Activated CD4-positive, CD25-positive, alpha-beta regulatory T cell treated with anti-CD3 and anti-CD28 coated beads, Interleukin-2, amount 50 U/mL, for 72 hours (primary cell): Measurements from ENCODE around the gene OR2T27.
"Not testable (repeated sequence)": the region's sequence is repeated elsewhere in the genome, so short reads cannot be mapped to it uniquely, and the experiment has no call there.

Source experiments
- DNase-seq: peaks from one replicate; pipeline ENCODE4 v3.0.0; 2021

Gene OR2T27

GRCh38 chr1:248655354-248655753 is at the start of gene OR2T27:
OR2T27 (minus strand) TSS chr1:248655528; CDS start chr1:248650884, 4,644 bp downstream.
- DNase-seq = not testable (repeated sequence)

GRCh38 chr1:248704606-248705005 is 49.3 kb upstream of the OR2T27 start:
- DNase-seq = no peak

- no peak for DNase-seq
Observed at GRCh38 chr1:248703674-248704073, 48.3 kb upstream of the OR2T27 start.

- DNase-seq = no peak
Observed at GRCh38 chr1:248702714-248703113, 47.4 kb upstream of the OR2T27 start, which contains the start of gene OR14I1. OR14I1 (minus strand) TSS chr1:248702766.

- DNase-seq = no peak
Observed at GRCh38 chr1:248699099-248699498, 43.8 kb upstream of the OR2T27 start.

- DNase-seq = no peak
Observed at GRCh38 chr1:248697907-248698306, 42.6 kb upstream of the OR2T27 start.

- DNase-seq = no peak
Observed at GRCh38 chr1:248696774-248697173, 41.4 kb upstream of the OR2T27 start.

- no peak for DNase-seq
Observed at GRCh38 chr1:248696261-248696660, 40.9 kb upstream of the OR2T27 start.

- DNase-seq = no peak
Observed at GRCh38 chr1:248695451-248696132, 40.3 kb upstream of the OR2T27 start.

- no peak for DNase-seq
Observed at GRCh38 chr1:248691567-248692155, 36.3 kb upstream of the OR2T27 start.

- no peak for DNase-seq
Observed at GRCh38 chr1:248688527-248689298, 33.4 kb upstream of the OR2T27 start.

GRCh38 chr1:248686815-248687214 is 31.5 kb upstream of the OR2T27 start:
- DNase-seq = no peak

- no peak for DNase-seq
Observed at GRCh38 chr1:248681651-248682050, 26.3 kb upstream of the OR2T27 start.

GRCh38 chr1:248670003-248670402 is 14.7 kb upstream of the OR2T27 start:
- no peak for DNase-seq

GRCh38 chr1:248663453-248664328 is 8.4 kb upstream of the OR2T27 start:
- DNase-seq = not testable (repeated sequence)

GRCh38 chr1:248656797-248657196 is 1.5 kb upstream of the OR2T27 start:
- not testable (repeated sequence) for DNase-seq

GRCh38 chr1:248648770-248649536 is 6.4 kb downstream of the OR2T27 start:
- DNase-seq = not testable (repeated sequence)

GRCh38 chr1:248645178-248645577 is 10.2 kb downstream of the OR2T27 start, which contains the start of gene OR2T35:
OR2T35 (minus strand) TSS chr1:248645278; CDS start chr1:248639258, 6,020 bp downstream.
- not testable (repeated sequence) for DNase-seq

- DNase-seq = not testable (repeated sequence)
Observed at GRCh38 chr1:248642971-248643651, 12.2 kb downstream of the OR2T27 start.

- not testable (repeated sequence) for DNase-seq
Observed at GRCh38 chr1:248641583-248641982, 13.7 kb downstream of the OR2T27 start.

GRCh38 chr1:248640906-248641305 is 14.4 kb downstream of the OR2T27 start:
- not testable (repeated sequence) for DNase-seq
